SK-N-MC (cell line): Measurements from ENCODE around the gene DOCK4.
"Not testable (repeated sequence)": the region's sequence is repeated elsewhere in the genome, so short reads cannot be mapped to it uniquely, and the experiment has no call there.

Source experiments
- DNase-seq: peaks from one replicate; pipeline ENCODE4 v3.0.0-alpha.2; 2011; ENCODE audit warnings: low read depth, low spot score
- H3K27ac ChIP-seq: fragments of 200-600 bp; sonication (generic); 2 replicates; pipeline ENCODE4 v1.5.1; 2016; ENCODE audit warnings: mixed run types
- H3K36me3 ChIP-seq: fragments of 200-600 bp; sonication (generic); 2 replicates; pipeline ENCODE4 v1.6.1; 2017; ENCODE audit warnings: antibody characterized with exemption, low read length, mixed read lengths; ENCODE audit not compliant: insufficient read depth
- H3K4me3 ChIP-seq: fragments of 200-600 bp; sonication (generic); 2 replicates; pipeline ENCODE4 v1.5.1; 2016
- H3K9ac ChIP-seq: fragments of 200-600 bp; sonication (generic); 2 replicates; pipeline ENCODE4 v1.8.0; 2017; ENCODE audit warnings: mixed run types, mixed read lengths; ENCODE audit not compliant: insufficient read length
- H3K9me3 ChIP-seq: fragments of 200-600 bp; sonication (generic); 2 replicates; pipeline ENCODE4 v1.6.1; 2017; ENCODE audit warnings: low read depth, mild to moderate bottlenecking, antibody characterized with exemption, low read length, moderate library complexity, mixed read lengths
- EZH2 ChIP-seq: fragments of 200-600 bp; sonication (generic); IDR thresholded peaks from one replicate; pipeline ENCODE4 v1.6.1; 2017; ENCODE audit warnings: antibody characterized with exemption
- FOXP2 ChIP-seq: optimal IDR thresholded peaks from 2 replicates; pipeline ENCODE3; 2011; ENCODE audit warnings: mild to moderate bottlenecking, moderate library complexity; ENCODE audit not compliant: insufficient read depth; ENCODE audit errors: extremely low read length, control extremely low read depth
- POLR2AphosphoS5 ChIP-seq: IDR thresholded peaks from 2 replicates; pipeline ENCODE4 v1.6.1; 2012; ENCODE audit warnings: mild to moderate bottlenecking, low read depth, low read length, borderline replicate concordance

DOCK4 gene

GRCh38 chr7:112133328-112133727 lies 72.9 kb downstream of the DOCK4 start:
- H3K9me3 ChIP-seq, result no peaks in the 10 kb centered on the region
- DNase-seq, result no peak
- H3K4me3 ChIP-seq, result no peak overlapping the region
- H3K27ac ChIP-seq, result no peak overlapping the region
- TF ChIP-seq FOXP2 (no peak), EZH2 (no peak), POLR2AphosphoS5 (no peak)
- H3K9ac ChIP-seq, result no peak overlapping the region
- no peaks in the 10 kb centered on the region for H3K36me3 ChIP-seq

GRCh38 chr7:112132051-112132694 lies 74.0 kb downstream of the DOCK4 start:
- DNase-seq, result no peak
- H3K36me3 ChIP-seq, result no peaks in the 10 kb centered on the region
- no peak for TF ChIP-seq FOXP2
- TF ChIP-seq POLR2AphosphoS5, result no peak
- TF ChIP-seq EZH2, result no peak
- H3K4me3 ChIP-seq, result no peak overlapping the region
- no peak overlapping the region for H3K9ac ChIP-seq
- H3K27ac ChIP-seq, result no peak overlapping the region
- H3K9me3 ChIP-seq, result no peaks in the 10 kb centered on the region

DNA sequence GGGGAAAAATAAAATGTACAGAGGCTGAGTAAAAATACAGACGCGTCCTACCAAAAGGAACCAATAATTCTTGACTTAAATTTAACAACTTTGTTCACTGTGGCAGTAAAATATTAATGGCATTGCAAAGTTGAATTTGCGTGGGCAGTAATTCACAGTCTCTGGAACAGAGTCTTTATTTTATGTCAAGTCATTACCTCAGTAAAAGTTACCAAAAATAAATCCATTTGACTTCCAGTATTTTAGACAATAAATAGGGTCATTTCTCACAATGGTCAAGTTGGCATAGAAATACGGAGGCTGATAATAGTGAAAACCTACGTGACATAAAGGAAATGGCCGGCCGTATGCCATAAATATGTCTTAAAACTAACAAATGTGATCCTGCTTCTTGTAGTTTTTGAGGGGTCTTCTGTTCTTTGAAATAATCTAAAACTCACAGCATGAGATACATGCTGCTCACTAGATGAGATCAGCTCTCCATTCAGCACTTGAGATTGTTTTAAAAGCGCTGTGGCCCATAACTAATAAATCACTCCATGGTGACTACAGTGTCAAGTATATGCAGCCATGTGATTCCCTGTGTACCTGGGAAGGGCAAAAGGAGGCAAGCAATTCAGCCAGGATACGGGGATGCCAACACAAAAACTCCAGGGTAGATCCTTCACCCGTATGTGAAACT lies 75.3 kb downstream of the DOCK4 start:
- DNase-seq, result no peak
- no peak for TF ChIP-seq EZH2
- no peak for TF ChIP-seq FOXP2
- no peak for TF ChIP-seq POLR2AphosphoS5
- H3K4me3 ChIP-seq, result no peak overlapping the region
- no peak overlapping the region for H3K27ac ChIP-seq
- no peaks in the 10 kb centered on the region for H3K36me3 ChIP-seq
- H3K9ac ChIP-seq, result no peak overlapping the region
- H3K9me3 ChIP-seq, result no peaks in the 10 kb centered on the region

GRCh38 chr7:112129655-112130323 lies 76.4 kb downstream of the DOCK4 start:
- Histone ChIP-seq H3K9ac (no peak overlapping the region), H3K36me3 (no peaks in the 10 kb centered on the region), H3K27ac (no peak overlapping the region), H3K4me3 (no peak overlapping the region), H3K9me3 (no peaks in the 10 kb centered on the region)
- no peak for DNase-seq
- no peak for TF ChIP-seq POLR2AphosphoS5
- no peak for TF ChIP-seq EZH2
- no peak for TF ChIP-seq FOXP2

- not testable (repeated sequence) for H3K36me3 ChIP-seq, H3K9ac ChIP-seq, DNase-seq, H3K9me3 ChIP-seq, H3K27ac ChIP-seq, H3K4me3 ChIP-seq
Measured at GRCh38 chr7:112128461-112129425, 77.5 kb downstream of the DOCK4 start.

DNA sequence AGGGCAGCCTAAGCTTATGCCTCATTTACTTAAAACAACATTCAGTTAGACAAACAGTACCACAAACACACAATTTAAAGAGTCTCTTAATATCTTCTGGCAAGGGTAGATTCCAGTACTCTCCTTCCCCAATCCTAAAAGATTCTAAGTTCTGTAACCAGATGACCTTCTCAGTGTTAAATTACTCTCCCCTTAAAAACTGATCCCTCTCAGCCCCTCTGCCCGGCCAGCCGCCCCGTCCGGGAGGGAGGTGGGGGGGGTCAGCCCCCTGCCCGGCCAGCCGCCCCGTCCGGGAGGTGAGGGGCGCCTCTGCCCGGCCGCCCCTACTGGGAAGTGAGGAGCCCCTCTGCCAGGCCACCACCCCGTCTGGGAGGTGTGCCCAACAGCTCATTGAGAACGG lies 78.2 kb downstream of the DOCK4 start:
- H3K36me3 ChIP-seq, DNase-seq, H3K4me3 ChIP-seq, H3K9me3 ChIP-seq, H3K27ac ChIP-seq, H3K9ac ChIP-seq: not testable (repeated sequence)

- DNase-seq, result no peak
- Histone ChIP-seq H3K36me3 (no peaks in the 10 kb centered on the region), H3K4me3 (no peak overlapping the region), H3K9ac (no peak overlapping the region), H3K27ac (no peak overlapping the region), H3K9me3 (no peaks in the 10 kb centered on the region)
- no peak for TF ChIP-seq POLR2AphosphoS5
- TF ChIP-seq FOXP2, result no peak
- TF ChIP-seq EZH2, result no peak
Measured at GRCh38 chr7:112125250-112125649, 80.9 kb downstream of the DOCK4 start.

GRCh38 chr7:112124061-112124766 lies 82.0 kb downstream of the DOCK4 start:
- H3K36me3 ChIP-seq, result no peaks in the 10 kb centered on the region

More at GRCh38 chr7:112124061-112124766, 82.0 kb downstream of the DOCK4 start:
- TF ChIP-seq POLR2AphosphoS5, result no peak
- no peak for TF ChIP-seq EZH2
- TF ChIP-seq FOXP2, result no peak
- Histone ChIP-seq H3K27ac (no peak overlapping the region), H3K4me3 (no peak overlapping the region), H3K9ac (no peak overlapping the region), H3K9me3 (no peaks in the 10 kb centered on the region)
- no peak for DNase-seq
